Jurkat, Clone E6-1 (cell line): ENCODE data around the gene EPHA4.

Source experiments
- DNase-seq: peaks from one replicate; pipeline ENCODE4 v3.0.0-alpha.2; 2011; ENCODE audit warnings: low read depth, low spot score
- H3K4me3 ChIP-seq: 2 replicates; pipeline ENCODE4 v1.5.1; 2011; ENCODE audit warnings: mild to moderate bottlenecking, low read length, control low read depth, moderate library complexity

The EPHA4 gene

DNA sequence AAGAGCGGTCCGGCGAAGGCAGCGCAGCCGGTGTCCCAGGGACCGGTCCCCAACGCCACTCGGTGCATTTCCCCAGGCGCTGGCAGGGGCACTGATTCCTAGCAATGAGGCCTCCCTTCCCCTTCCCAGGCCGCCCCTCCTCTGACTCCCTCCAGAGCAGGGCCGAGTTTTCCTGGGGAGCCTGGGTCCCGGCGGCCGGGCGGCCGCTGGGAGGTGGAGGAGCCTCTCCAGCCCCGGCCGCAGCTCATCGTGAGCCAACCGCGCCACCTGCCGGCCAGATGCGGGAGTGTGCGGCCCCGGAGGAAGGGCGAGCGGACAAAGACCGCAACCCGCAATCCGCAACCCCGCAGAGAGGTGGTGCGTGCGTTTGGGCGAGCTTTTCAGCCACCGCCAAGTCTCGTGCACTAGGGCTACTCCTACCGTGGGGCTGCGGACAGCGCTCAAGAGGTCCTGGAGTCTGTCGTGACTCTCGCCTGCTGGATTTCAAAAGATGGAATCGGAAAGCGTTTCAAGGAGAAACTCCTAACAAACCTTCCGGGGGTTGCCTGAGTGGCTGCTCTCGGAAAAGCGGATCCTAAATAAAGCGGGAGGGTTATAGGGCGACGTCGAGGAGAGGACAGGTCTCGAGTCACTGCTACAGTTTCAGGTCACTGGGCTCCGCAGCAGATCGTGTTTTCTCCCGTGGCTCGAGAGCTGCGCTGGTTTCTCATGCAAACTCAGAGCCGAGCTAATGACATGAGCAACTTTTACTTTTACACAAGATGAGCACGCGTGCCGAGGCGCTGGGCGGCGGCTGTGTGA lies 1.5 kb upstream of the EPHA4 start:
- no peak for DNase-seq

DNA sequence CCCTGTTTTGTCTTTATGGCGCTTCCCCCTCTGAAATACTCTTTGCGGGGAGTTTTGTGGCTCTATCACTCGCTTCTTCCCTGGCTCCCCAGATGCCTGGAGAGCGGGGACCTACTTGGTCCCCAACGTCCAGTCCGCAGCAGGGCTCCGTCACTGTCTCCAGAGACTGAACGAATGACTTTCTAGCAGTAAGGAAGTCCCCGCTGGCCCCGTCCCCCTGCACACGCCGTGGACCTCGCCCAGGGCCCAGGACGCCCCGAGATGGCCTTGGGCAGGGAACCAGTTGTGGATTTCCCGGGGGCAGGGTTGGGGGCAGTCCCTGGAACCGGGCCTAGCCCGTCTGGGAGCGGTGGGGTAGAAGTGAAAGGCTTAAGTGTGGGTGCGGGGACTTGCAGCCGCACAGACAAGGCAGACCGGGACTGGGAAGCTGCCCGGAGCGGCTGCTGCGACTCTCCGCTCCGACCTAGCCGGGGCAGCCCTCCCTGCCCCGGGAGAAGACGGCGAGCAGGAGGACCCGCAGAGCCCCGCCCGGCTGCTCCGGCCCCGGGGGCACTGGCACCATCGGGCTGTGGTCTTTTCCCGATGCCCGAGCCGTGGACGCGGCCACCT lies 821 bp upstream of the EPHA4 start:
- H3K4me3 ChIP-seq, result peak overlapping the region; percentile 29; the same call in 1 of the 2 replicates
- DNase-seq, result no peak

More for the DNA sequence above, 1.5 kb upstream of the EPHA4 start:
- no peak overlapping the region for H3K4me3 ChIP-seq

- no peak for DNase-seq
These were observed 419 bp downstream of the EPHA4 start for GRCh38 chr2:221571551-221572218.

GRCh38 chr2:221571025-221571550 lies 1.0 kb downstream of the EPHA4 start:
- no peak overlapping the region for H3K4me3 ChIP-seq
- no peak for DNase-seq

More at GRCh38 chr2:221571551-221572218, 419 bp downstream of the EPHA4 start:
- H3K4me3 ChIP-seq, result peak overlapping the region; percentile 49

DNA sequence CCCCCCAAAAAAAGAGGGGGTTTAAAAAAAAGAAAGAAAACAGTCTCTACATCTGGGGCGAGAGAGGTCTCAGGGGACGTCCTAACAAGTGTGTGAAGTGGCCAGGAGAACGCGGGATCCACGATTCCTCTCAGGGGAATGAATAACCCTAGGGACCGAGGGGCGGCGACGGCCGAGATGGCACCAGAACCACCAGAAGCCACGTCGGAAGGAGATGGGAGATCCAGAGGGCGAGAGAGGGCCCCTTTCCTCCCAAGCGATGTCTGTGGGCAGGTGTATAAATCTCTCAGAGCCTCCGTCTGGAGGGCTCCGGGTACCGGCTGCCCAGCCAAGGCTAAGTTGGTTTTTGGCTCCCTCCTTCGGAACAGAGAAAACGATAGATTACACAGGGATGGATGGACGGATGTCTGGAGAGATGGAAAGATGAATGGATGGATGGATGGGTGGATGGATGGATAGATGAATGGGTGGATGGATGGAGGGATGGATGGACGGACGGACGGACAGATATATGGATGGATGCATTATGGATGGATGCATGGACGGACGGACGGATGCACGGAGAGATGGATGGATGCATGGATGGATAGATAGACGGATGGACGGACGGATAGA lies 1.7 kb downstream of the EPHA4 start:
- no peak for DNase-seq
- H3K4me3 ChIP-seq, result no peak overlapping the region

DNA sequence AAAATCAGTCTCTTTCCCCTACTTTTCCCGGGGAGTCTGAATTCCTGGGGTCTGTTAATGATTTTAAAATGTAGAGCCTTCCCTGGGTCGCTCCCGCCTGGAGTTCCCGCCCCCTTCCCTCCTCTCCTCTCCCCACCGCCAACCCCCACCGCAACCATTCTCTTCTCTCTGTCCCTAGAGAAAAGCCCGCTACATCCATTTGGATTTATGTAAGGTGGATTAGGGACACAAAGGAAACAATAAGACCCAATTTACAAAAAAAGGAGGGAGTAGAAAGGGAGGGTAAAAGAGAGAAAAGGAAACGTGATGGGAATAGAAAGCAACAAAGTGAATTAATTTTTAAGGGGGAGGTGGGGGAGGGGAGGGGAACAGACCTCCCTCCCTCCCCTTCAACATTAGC lies 2.2 kb downstream of the EPHA4 start:
- H3K4me3 ChIP-seq, result no peak overlapping the region
- no peak for DNase-seq

DNA sequence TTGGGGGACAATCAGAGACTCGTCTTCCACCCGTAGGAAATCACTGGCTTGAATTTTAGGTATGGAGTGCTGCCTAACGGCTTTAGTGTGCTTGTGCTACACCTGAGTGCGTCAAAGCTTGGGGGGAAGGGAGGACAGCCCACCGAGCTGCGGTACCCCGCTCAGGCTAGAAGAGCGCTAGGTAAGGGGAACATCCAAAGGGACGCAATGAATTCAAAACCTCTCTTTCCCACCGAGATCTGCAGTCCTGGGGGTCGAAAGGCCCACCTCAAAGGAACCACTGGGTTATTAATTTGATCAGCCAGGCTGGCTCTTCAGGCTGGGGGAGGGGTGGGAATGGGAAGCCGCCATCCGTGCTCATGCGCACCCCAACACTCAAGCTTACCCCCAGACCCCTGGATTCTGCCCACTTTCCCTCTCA lies 2.7 kb downstream of the EPHA4 start:
- DNase-seq, result no peak
- H3K4me3 ChIP-seq, result no peak overlapping the region

DNA sequence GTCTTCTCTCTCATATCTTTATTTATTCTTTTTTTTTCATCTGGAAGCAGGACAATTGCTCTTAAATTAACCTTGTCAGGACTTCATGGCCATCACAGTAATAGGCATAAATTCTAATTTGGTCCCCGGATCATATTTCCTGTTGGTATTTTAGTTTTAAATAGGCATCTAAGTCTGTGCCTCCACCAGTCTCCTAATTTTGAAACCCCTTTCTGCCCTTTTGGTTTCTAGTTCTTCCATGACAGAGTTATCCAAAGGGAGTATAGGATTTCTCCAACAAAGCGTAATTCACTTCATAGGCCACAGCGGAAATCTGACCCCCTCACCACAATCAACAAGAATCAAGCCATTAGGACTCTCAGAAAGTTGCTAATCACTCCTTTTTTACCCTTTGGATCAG lies 3.8 kb downstream of the EPHA4 start:
- H3K4me3 ChIP-seq, result no peak overlapping the region
- no peak for DNase-seq

GRCh38 chr2:221567809-221568208 lies 4.3 kb downstream of the EPHA4 start:
- no peak overlapping the region for H3K4me3 ChIP-seq
- DNase-seq, result no peak

GRCh38 chr2:221567231-221567760 lies 4.8 kb downstream of the EPHA4 start:
- no peak overlapping the region for H3K4me3 ChIP-seq
- no peak for DNase-seq

- DNase-seq, result no peak
- H3K4me3 ChIP-seq, result no peak overlapping the region
These were observed 8.7 kb downstream of the EPHA4 start for GRCh38 chr2:221563270-221563985.

- DNase-seq, result no peak
- H3K4me3 ChIP-seq, result no peak overlapping the region
These were observed 9.9 kb downstream of the EPHA4 start for GRCh38 chr2:221562226-221562625.

- no peak for DNase-seq
- no peak overlapping the region for H3K4me3 ChIP-seq
These were observed 10.3 kb downstream of the EPHA4 start for GRCh38 chr2:221561770-221562169.

GRCh38 chr2:221559991-221560390 lies 12.1 kb downstream of the EPHA4 start:
- no peak overlapping the region for H3K4me3 ChIP-seq
- no peak for DNase-seq

DNA sequence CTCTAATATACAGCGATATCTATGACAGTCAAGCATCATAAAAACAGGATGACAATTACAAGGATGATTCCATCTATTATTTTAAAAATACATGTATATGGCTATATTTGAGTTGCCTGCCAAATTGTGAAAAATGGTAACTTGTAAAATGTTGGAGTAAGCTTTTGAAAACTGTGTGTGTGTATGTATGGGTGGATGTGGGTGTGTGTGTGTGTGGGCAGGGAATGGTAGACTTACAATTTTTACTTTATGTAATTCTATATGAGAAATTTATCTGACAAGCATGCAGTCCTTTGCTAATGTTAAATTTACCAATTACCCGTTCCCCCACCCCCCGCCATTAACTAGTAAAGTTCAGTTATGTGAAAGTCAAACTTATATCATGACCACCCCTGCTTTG lies 14.0 kb downstream of the EPHA4 start:
- H3K4me3 ChIP-seq, result no peak overlapping the region

DNA sequence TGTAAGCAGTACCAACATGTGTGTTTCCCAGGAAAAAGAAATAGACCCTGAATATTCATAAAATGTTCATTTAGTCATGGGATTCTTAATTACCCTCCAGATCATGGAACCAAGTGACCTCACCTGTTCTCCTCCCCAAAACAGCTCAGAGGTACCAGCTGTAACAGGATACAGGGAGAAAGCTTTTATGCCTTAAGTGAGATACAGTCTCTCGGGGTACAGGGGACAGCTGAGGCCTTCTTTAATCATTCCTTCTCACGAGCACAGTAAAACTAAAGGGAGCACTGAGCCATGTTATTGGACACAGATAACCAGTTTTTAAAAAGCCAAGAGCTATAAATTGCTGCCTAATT lies 16.6 kb downstream of the EPHA4 start:
- no peak overlapping the region for H3K4me3 ChIP-seq
- DNase-seq, result no peak

More for the DNA sequence above, 14.0 kb downstream of the EPHA4 start:
- no peak for DNase-seq

DNA sequence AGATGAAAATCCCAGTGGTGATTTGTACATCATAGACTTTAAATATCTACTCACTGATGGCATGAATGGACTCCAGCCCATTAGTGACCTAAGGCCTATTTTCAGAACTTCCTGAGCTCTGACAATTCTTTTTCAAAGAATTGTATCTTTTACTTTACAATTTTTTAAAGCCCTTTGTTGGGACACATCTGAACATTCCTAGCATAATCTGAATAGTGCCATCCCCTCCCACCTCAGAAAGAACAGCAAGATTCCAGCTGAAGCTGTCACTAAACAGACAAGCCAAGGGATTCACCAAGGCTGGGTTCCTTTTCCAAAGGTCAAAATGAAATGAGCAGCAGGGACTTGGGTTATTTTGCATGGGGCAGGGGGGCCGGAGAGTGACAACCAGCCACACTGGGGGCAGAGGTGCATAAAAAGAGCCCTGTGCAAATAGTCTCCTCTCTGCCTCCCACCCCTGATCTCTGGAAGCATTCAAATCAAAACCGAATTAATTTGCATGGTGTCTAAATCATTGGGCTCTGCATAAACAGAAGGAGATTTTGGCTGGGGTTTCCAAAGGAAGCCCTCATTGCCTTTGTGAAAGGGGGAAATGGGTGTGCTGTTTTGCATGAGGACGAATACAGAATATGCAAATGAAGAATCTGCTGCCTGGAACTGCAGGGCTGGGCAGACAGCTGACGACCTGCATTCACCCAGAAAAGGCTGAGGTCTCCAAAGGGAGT lies 17.2 kb downstream of the EPHA4 start:
- DNase-seq, result no peak
- H3K4me3 ChIP-seq, result no peak overlapping the region

DNA sequence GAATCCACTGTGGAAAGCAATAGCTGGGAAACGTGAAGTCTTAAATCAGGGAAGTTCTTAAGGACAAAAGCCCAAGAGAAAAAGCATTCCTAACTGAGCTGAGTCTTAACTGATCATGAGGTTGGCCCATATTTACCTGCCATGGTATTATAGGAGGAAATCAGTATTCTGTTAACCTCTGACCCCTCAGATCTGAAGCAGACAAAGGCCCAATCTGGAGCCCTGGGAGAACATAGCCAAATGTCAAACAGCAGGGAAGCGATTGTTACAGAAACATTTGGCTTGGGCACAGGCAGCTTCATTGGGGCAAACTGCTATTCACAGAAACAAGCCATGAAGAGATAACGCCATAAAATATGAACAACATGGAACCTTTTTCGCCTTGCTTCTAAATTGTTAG lies 18.8 kb downstream of the EPHA4 start:
- no peak for DNase-seq
- H3K4me3 ChIP-seq, result no peak overlapping the region
